A549 treated with CORT108297 at 1 μM for 4 hours (cell line): ENCODE data around the gene SLC41A3. TPM values are rescaled to one million over a fixed set of nuclear protein-coding genes. Genes with fewer than 3 reads are reported as not detected.

Experiments
- total RNA-seq: library from RNA; stranded (reverse); fragments of 200-300 nt; extraction: Qiagen RNA extraction; gene quantifications from 5 replicates; pipeline ENCODE4 v1.2.3, GENCODE V29; 2022

Gene SLC41A3
- total RNA-seq = 22.2 to 26.8 TPM (median 25.0 TPM) in 5 replicates

GRCh38 chr3:126083913-126084767 is at the start of gene SLC41A3:
TSS of gene SLC41A3 (minus strand) at chr3:126084124. CDS start at chr3:126068219, 15,905 bp downstream.

GRCh38 chr3:125968701-125969592 is 115.0 kb downstream of the SLC41A3 start, which contains the start of gene ROPN1B:
TSS of gene ROPN1B (plus strand) at chr3:125969178. CDS start at chr3:125972055, 2,877 bp downstream.

Other genes starting within 250 kb of the SLC41A3 start
- not detected in 5 replicates for gene ROPN1B, start 114.9 kb downstream of the SLC41A3 start, total RNA-seq
- 0.14 to 0.36 TPM (median 0.17 TPM) in 5 replicates for gene ALDH1L1, start 96.5 kb upstream of the SLC41A3 start, total RNA-seq